GM10266 (cell line): Measurements from ENCODE around the gene PARM1.

Source experiments
- DNase-seq: peaks from one replicate; pipeline ENCODE4 v3.0.0; 2012; ENCODE audit errors: extremely low spot score
- TF ChIP-seq, protein P1 (sequence below): IDR thresholded peaks from 2 replicates; pipeline ENCODE4 v1.5.1; 2012; ENCODE audit warnings: mild to moderate bottlenecking, low read depth; ENCODE audit not compliant: control insufficient read depth, insufficient read depth; ENCODE audit errors: missing control alignments

PARM1 gene

DNA sequence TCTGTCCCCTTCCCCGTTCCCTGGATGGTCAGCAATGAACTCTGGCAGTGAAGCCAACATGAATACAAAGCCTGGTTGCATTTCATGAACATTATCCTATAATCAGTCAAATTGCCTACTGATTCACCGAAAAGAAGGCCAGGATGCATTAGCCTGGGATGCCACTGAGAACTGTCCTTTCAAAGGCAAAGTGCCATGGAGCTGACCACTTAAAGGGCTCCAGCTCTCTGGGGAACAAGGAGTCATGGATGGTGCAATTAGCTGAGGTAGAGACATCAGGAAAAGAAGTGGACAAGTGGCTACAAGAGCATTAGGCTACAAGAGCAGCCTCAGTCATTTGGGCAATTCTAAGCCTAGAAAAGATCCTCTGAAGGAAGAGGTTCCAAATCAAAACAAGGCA is 69.0 kb downstream of the PARM1 start:
- TF ChIP-seq, protein P1, sequence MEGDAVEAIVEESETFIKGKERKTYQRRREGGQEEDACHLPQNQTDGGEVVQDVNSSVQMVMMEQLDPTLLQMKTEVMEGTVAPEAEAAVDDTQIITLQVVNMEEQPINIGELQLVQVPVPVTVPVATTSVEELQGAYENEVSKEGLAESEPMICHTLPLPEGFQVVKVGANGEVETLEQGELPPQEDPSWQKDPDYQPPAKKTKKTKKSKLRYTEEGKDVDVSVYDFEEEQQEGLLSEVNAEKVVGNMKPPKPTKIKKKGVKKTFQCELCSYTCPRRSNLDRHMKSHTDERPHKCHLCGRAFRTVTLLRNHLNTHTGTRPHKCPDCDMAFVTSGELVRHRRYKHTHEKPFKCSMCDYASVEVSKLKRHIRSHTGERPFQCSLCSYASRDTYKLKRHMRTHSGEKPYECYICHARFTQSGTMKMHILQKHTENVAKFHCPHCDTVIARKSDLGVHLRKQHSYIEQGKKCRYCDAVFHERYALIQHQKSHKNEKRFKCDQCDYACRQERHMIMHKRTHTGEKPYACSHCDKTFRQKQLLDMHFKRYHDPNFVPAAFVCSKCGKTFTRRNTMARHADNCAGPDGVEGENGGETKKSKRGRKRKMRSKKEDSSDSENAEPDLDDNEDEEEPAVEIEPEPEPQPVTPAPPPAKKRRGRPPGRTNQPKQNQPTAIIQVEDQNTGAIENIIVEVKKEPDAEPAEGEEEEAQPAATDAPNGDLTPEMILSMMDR, result no peak
- DNase-seq, result no peak

DNA sequence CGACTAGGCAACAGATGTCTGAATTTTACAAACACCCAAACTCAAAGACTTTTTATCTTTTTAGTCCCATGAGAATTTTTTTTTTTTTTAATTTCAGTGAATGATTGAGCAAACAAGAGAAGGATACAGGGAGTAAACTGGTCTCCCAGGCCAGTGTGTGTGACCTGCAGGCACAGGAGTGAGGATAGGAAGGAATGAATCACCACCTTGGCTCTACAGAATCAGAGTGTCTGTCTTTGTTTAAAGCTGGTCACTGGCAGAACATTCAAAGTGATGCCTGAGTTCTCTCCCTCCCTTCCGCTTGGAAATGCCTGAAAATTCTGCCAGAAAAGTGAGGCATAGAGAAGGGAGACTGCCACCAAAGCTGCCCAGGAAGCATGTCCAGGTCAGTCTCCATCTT is 69.5 kb downstream of the PARM1 start:
- DNase-seq, result no peak
- TF ChIP-seq, protein P1, result no peak

DNA sequence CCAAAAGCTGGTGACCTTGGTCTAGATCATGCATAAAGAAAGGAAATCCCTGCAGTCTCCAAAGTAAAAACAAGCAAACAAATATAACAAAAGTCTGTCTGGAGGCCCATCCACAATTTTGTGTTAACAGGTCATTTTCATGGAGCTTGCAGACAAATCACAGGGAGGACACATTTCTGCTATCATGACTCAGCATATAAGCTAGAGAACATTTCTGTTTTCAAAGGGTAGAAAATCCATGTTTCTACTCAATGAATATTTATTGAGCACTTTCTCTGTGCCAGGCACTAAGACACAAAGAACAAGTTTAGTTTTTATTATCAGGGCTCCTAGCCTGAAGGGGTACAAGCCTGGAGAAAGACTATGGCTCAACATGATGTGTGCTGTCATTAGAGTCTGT is 71.1 kb downstream of the PARM1 start:
- no peak for DNase-seq
- TF ChIP-seq, protein P1, result no peak

DNA sequence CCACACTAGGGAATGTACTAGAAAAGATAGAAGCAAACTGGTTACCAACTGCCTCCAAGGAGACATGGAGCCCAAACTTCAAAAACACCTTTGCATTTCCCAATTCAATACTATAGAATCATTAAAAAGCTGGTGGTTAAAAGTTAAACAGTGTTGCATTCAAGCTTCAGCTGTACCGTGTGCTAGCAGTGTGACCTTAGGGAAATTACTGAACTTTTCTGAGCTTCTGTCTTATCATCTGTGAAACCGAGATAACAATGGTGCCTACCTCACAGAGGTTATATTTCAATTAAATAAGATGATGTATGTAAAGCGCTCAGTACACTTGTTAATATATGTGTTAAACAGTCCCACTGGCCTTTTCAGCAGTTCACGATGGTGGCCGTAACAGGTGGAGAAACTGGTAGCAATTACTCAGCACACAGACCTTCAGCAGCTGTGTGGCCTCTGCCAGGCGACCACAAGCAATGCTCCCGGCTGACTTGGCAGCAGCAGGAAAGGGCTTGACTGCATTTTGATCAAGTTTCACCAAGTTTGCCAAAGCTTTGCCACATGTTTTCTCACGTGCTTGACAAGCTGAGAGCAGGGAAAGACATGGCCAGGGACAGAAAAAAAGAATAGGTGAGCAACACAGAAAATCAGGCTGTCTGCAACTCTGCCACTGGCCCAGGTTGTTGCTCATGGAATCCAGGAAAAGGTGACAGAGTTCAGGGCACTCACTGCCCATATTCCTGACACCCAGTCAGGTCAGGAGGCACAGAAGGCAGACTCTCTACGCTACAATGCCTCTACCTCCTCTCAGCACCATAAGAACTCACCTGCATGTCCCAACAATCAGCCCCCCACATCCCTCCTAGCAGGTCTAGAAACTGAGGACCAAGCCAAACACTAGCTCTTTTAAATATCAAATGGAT is 72.1 kb downstream of the PARM1 start:
- TF ChIP-seq, protein P1, result no peak
- DNase-seq, result no peak

DNA sequence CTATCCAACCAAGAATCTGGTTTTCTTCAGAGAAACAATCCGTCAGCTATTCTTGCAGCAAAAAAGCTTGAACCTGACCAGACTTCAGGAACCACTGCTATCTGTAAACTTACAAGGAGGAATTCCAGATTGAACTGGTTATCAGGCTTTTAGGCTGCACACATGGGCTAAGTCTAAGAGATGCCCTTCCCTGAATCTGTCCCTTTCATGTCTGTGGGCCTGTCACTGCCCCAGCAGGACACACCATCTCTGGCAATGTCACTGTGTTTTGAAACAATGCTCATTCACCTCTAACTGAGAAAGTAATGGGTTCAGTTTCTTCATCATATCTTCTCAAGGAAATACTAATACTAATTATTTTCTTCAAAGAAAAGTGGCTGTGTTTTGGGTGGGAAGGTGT is 72.8 kb downstream of the PARM1 start:
- DNase-seq, result no peak
- TF ChIP-seq, protein P1, result no peak

DNA sequence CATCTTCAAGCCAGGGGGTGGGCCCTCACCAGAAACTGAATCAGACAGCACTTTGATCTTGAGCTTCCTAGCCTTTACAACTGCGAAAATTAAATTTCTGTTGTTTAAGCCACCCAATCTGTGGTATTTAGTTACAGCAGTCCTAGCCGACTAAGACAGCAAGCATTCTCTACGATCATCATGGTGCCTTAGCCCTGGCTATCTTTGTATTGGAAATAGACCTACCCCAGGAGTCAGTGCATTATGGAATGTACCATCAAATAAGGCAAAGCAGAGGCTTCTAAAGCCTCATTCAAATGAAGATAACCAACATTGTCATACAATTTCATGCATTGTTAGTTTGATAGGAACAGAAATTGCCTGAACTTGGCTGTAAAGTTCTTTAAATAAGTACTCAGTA is 75.0 kb downstream of the PARM1 start:
- TF ChIP-seq, protein P1, result no peak
- no peak for DNase-seq

DNA sequence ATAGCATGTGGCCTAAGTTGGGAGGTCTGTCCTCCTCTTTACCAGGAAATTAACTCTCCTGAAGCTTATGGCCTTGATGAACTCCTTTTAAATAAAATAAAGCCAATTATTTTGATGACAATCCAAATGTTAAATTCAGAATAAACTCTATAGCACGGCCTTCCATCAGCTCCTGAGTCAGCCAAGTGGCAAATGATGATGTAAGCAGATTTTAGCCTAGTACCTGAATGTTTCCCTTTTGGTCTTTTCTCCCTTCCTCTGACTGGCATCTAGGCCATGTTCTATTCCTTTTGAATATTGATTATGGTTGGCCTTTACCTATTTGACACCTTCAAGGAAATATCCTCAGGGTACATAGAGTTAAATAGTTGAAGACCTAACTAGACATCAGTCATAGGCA is 76.2 kb downstream of the PARM1 start:
- TF ChIP-seq, protein P1, result no peak
- DNase-seq, result no peak
